Lower leg skin (tissue), 4 donors: ENCODE data around the gene MYL6B. TPM values are rescaled to one million over a fixed set of nuclear protein-coding genes. Genes with fewer than 3 reads are reported as not detected.
"Not testable (repeated sequence)": the region's sequence is repeated elsewhere in the genome, so short reads cannot be mapped to it uniquely, and the experiment has no call there.

Source experiments
- DNase-seq, 2 donors: peaks; one replicate each; pipeline ENCODE4 v3.0.0-alpha.2; 2019; ENCODE audit warnings: low spot score in 2 of 2
- H3K4me3 ChIP-seq: fragments of 200-600 bp; sonication (generic); 2 replicates; pipeline ENCODE4 v1.5.1; 2017; ENCODE audit warnings: mild to moderate bottlenecking, low read depth; ENCODE audit not compliant: poor library complexity, severe bottlenecking
- POLR2A ChIP-seq, 2 donors: fragments of 450-650 bp; IDR thresholded peaks; one replicate each; pipeline ENCODE4 v1.6.1; 2016 to 2017; ENCODE audit warnings: antibody characterized with exemption in 2 of 2, mild to moderate bottlenecking in 1 of 2, moderate library complexity in 1 of 2
- WGBS, 2 donors: methylation state at CpG; one replicate each; pipeline ENCODE4 v1.1.5; 2018; 5-methylcytosine and 5-hydroxymethylcytosine counted together
- intact Hi-C: fragments of 100-400 bp; cut with DNase I; formaldehyde crosslinking; loops from one replicate; pipeline ENCODE4 v1.15.0; 2023; ENCODE audit warnings: low total_unique reads
- total RNA-seq, 4 donors: library from RNA; depleted of rRNA; stranded (reverse); fragments of >200 nt; gene quantifications; one replicate each; pipeline ENCODE4 v1.1.0, GENCODE V29; 2016
- TF ChIP-seq, protein P1 (sequence below), 3 donors: fragments of 450-650 bp; IDR thresholded peaks; one replicate each; pipeline ENCODE4 v1.5.1; 2016; ENCODE audit warnings: antibody characterized with exemption in 3 of 3, mild to moderate bottlenecking in 3 of 3, moderate library complexity in 2 of 3

Gene MYL6B
- total RNA-seq, 4 donors from 2014 or later = 9.0 to 40.1 (median 22.5) TPM

DNA sequence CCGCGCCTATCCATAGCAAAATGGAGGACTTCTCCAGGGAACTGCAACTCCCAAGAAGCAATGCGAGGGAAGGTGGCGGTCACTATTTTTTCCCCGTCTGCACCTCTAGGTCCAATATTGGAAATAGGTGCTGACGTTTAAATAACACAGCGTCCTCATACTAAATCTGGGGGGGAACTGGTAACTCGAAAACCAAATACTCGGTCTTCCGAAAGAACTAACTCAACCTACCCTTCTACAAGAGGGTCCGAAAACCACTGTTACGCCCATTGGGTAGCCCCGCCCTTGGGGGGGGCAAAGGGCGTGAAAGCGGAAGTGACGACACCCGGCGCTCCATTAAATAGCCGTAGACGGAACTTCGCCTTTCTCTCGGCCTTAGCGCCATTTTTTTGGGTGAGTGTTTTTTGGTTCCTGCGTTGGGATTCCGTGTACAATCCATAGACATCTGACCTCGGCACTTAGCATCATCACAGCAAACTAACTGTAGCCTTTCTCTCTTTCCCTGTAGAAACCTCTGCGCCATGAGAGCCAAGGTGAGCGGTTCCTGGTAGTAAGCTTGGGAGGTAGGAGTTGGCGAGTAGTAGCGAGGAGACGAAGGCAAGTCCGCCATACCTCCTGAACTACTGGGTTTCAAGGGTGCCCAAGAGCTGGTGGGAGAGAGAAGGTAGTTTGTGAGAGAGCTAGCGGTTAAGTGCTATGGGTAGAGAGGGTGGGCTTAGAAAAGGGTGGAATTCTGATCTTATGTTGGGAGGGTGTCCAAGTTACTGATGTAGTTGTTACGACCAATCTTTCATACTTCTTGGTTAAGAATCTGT, 35.9 kb upstream of the MYL6B start, which contains the start of gene RPL41:
TSS of gene RPL41 (plus strand) at position 367 of the 815 bp plus-strand sequence.
- DNase-seq = peak; percentile 96 to 99
- intact Hi-C loops = no loop called here
- TF ChIP-seq POLR2A (IDR thresholded peaks at IDR 0.05) = peak in 1 of 2 donors; percentile 94
- TF ChIP-seq, protein P1, sequence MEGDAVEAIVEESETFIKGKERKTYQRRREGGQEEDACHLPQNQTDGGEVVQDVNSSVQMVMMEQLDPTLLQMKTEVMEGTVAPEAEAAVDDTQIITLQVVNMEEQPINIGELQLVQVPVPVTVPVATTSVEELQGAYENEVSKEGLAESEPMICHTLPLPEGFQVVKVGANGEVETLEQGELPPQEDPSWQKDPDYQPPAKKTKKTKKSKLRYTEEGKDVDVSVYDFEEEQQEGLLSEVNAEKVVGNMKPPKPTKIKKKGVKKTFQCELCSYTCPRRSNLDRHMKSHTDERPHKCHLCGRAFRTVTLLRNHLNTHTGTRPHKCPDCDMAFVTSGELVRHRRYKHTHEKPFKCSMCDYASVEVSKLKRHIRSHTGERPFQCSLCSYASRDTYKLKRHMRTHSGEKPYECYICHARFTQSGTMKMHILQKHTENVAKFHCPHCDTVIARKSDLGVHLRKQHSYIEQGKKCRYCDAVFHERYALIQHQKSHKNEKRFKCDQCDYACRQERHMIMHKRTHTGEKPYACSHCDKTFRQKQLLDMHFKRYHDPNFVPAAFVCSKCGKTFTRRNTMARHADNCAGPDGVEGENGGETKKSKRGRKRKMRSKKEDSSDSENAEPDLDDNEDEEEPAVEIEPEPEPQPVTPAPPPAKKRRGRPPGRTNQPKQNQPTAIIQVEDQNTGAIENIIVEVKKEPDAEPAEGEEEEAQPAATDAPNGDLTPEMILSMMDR (IDR thresholded peaks at IDR 0.05) = no peak
- peak within 1 kb of the TSS; percentile 57 for H3K4me3 ChIP-seq
- 0 to 1% methylated on average over 34 of the region's 34 CpGs for WGBS, 2 donors

DNA sequence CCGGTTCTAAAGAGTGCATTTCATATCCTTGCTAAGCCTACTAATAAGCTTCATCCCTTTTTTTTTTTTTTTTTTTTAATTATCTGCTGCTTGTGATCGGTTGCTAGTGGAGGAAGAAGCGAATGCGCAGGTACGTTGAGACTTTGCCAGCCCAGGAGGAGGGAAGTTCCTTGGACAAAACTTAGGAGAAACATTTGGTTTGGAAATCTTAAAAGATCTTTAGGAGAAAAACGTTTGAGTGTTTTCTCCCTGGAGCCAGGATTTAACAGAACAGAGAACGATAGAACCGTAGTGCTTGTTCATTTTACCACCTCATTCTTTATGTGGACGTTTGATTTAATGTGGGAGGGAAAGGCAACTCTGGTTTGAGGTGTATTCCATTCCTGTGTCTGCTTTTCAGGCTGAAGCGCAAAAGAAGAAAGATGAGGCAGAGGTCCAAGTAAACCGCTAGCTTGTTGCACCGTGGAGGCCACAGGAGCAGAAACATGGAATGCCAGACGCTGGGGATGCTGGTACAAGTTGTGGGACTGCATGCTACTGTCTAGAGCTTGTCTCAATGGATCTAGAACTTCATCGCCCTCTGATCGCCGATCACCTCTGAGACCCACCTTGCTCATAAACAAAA, 35.2 kb upstream of the MYL6B start:
- peak overlapping the region; percentile 57 for H3K4me3 ChIP-seq
- 2 to 5% methylated on average over 16 of the region's 16 CpGs for WGBS, 2 donors
- intact Hi-C loops, DNase-seq: not testable (repeated sequence)

DNA sequence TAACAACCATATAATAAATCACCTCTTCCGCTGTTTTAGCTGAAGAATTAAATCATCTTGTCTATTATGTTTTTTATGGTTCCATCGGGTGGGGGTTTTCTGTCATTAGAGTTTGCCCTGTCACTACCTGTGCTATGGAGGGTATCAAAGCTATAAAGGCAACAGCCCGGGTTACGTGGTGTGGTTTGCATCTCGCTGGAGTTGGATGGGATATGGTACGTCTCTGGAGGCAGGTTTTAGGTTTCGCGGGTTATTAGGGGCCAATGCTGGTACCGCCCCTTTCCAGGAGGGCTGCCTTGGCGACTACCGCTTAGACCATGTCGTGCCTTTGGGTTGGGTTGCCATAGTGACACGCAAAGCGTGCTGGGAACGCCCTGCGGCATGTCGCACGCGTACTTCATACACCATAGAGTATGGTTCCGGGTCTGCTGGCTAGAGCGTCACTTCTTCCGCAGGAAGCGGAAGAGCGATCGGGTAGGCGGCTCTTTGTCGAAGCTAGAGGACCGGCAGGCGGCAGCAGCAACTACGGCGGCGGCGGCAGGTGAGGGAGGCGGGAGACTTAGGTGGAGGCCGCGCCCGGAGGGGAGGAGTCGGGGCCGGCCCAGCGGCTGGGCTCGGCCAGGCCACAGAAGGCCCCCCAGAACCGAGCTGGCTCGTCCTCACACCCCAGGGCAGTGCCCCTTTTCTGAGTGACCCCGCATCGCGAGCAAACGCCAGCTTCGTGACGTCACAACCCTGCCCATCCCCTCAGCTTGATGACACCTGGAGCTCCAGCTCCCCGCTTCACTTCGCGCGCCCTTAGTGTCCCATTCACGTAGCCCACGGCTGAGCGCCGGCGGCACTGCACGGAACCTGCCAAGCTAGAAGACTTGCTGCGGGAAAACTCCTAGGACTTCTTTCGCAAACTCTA, 34.4 kb upstream of the MYL6B start, which contains the start of gene ZC3H10:
TSS of gene ZC3H10 (plus strand) at position 489 of the 910 bp plus-strand sequence. CDS start 2,297 bp downstream, outside the sequence.
- intact Hi-C loops = no loop called here

DNA sequence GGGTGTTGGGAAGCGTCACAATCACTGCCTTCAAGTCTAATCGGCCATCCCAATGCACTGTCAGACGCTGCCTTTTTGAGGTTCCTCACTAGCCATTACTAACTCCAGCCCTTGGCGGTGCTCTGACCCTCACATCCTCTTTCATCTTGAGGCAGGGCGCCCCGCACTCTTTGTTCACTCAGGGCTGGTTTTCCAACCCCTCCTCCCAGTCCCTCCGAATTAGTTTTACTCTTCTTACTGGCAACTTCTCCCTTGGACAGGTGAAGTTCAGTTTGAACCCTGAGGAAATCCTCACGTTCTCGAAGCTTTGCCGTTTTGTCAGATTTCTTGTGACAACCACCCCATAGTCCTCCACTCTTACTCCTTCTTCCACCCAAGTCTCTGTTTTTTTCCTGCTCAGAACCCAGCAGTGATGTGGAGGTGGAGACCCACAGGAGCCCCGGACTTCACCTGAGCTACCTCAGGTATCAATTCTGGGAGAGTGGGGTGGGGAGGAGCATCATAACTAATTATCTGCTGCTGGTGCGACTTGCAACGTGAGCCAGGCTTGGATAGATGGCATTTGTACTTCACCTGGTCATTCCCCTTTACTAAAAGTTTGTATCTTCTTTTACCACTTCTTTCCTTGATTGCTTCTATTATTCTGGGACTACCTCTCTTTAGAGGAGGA, 33.6 kb upstream of the MYL6B start:
- no peak for DNase-seq
- peak overlapping the region; percentile 53 for H3K4me3 ChIP-seq
- TF ChIP-seq POLR2A (IDR thresholded peaks at IDR 0.05) = no peak
- TF ChIP-seq, protein P1 (IDR thresholded peaks at IDR 0.05) = no peak
- intact Hi-C loops = no loop called here
- WGBS, 2 donors = 4 to 5% methylated on average over 13 of the region's 13 CpGs

More for the DNA sequence above, 34.4 kb upstream of the MYL6B start, which contains the start of gene ZC3H10:
- WGBS, 2 donors = 1% methylated on average over 42 to 52 of the region's 61 CpGs
- DNase-seq = peak; percentile 99 to 100
- peak within 1 kb of the TSS; percentile 57 for H3K4me3 ChIP-seq
- TF ChIP-seq, protein P1 (IDR thresholded peaks at IDR 0.05) = peak in 1 of 3 donors; percentile 9
- TF ChIP-seq POLR2A (IDR thresholded peaks at IDR 0.05) = peak in 1 of 2 donors; percentile 64

DNA sequence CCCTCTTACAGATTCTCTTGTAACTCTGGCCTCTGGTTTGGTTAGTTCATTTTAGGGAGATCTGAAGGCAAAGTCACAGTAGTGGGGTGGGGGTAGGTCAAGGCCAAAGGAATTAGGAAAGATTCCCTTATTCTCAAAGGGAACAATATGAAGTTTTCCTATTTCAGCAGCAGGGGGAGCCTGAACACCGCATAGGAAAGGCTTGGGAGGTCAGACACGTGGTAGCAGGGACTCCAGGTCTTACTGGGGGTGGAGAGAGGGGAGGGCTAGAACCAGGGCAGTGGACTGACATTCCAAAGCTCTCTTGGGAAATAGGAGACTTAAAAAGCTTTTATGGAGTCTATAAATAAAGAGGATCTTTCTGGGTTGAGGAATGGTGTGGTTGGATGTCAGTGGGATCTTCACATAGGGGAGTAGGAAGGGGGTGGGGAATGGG, 33.0 kb upstream of the MYL6B start:
- H3K4me3 ChIP-seq = no peak overlapping the region
- DNase-seq = peak in 1 of 2 donors; percentile 64
- intact Hi-C loops = no loop called here

More for the DNA sequence above, 33.0 kb upstream of the MYL6B start:
- 0 to 2% methylated on average over 2 of the region's 2 CpGs for WGBS, 2 donors
- TF ChIP-seq, protein P1 (IDR thresholded peaks at IDR 0.05) = peak in 1 of 3 donors; percentile 93
- no peak for TF ChIP-seq POLR2A (IDR thresholded peaks at IDR 0.05)
